NCI-H2227 treated with DMSO at 0.1 percent for 48 hours (cell line): ENCODE measurements around the gene APOA5.
"Not testable (repeated sequence)": the region's sequence is repeated elsewhere in the genome, so short reads cannot be mapped to it uniquely, and the experiment has no call there.

Experiments used
- DNase-seq: peaks from one replicate; lab custom pipeline; 2025; lab: John Stamatoyannopoulos, UW

APOA5 gene

GRCh38 chr11:116827461-116827860, 35.8 kb upstream of the APOA5 start:
- DNase-seq: no peak

- no peak for DNase-seq
Observed at GRCh38 chr11:116826751-116827431, 35.2 kb upstream of the APOA5 start.

GRCh38 chr11:116825854-116826750, 34.4 kb upstream of the APOA5 start:
- no peak for DNase-seq

GRCh38 chr11:116825434-116825833, 33.8 kb upstream of the APOA5 start:
- no peak for DNase-seq

GRCh38 chr11:116823031-116823843, 31.6 kb upstream of the APOA5 start, which contains the start of gene APOA4:
APOA4 (minus strand) TSS chr11:116823304; CDS start chr11:116823191, 113 bp downstream.
- DNase-seq: no peak

- DNase-seq: no peak
Observed at GRCh38 chr11:116822575-116822974, 30.9 kb upstream of the APOA5 start.

- DNase-seq: no peak
Observed at GRCh38 chr11:116821050-116821918, 29.6 kb upstream of the APOA5 start.

GRCh38 chr11:116819049-116819448, 27.4 kb upstream of the APOA5 start:
- DNase-seq: no peak

- no peak for DNase-seq
Observed at GRCh38 chr11:116814502-116814901, 22.8 kb upstream of the APOA5 start.

- DNase-seq: no peak
Observed at GRCh38 chr11:116813781-116814471, 22.2 kb upstream of the APOA5 start.

- no peak for DNase-seq
Observed at GRCh38 chr11:116813170-116813569, 21.5 kb upstream of the APOA5 start.

- no peak for DNase-seq
Observed at GRCh38 chr11:116812109-116812508, 20.4 kb upstream of the APOA5 start.

GRCh38 chr11:116811194-116811593, 19.5 kb upstream of the APOA5 start:
- no peak for DNase-seq

- DNase-seq: no peak
Observed at GRCh38 chr11:116808262-116809175, 16.8 kb upstream of the APOA5 start.

- no peak for DNase-seq
Observed at GRCh38 chr11:116807601-116808261, 16.1 kb upstream of the APOA5 start.

GRCh38 chr11:116804001-116804400, 12.3 kb upstream of the APOA5 start:
- DNase-seq: no peak

GRCh38 chr11:116801662-116802061, 10.0 kb upstream of the APOA5 start:
- DNase-seq: not testable (repeated sequence)

- no peak for DNase-seq
Observed at GRCh38 chr11:116800610-116801009, 8.9 kb upstream of the APOA5 start.

GRCh38 chr11:116798368-116798767, 6.7 kb upstream of the APOA5 start:
- DNase-seq: no peak
